ENCODE data around the gene VEGFA.

DNA sequence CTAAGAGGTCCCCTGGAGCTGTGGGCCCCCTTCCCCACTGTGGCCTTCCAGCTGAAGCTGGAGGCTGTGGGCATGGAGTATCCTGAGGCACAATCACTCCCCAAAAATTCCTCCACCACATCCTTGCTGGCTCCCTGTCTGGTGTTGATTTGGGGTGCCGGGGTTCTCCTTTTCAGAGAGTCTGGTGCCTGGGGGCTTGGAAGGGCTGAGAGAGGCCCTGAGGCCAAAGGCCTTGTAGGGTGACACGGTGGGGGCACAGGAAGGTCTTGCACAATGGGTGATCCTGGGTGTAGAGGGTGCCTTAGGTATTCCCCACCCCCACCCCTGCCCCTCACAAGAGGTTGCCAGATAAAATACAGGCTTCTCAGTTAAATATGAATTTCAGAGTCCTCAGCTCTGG lies 33.2 kb upstream of the VEGFA start:
- TF ChIP-seq, protein P1, sequence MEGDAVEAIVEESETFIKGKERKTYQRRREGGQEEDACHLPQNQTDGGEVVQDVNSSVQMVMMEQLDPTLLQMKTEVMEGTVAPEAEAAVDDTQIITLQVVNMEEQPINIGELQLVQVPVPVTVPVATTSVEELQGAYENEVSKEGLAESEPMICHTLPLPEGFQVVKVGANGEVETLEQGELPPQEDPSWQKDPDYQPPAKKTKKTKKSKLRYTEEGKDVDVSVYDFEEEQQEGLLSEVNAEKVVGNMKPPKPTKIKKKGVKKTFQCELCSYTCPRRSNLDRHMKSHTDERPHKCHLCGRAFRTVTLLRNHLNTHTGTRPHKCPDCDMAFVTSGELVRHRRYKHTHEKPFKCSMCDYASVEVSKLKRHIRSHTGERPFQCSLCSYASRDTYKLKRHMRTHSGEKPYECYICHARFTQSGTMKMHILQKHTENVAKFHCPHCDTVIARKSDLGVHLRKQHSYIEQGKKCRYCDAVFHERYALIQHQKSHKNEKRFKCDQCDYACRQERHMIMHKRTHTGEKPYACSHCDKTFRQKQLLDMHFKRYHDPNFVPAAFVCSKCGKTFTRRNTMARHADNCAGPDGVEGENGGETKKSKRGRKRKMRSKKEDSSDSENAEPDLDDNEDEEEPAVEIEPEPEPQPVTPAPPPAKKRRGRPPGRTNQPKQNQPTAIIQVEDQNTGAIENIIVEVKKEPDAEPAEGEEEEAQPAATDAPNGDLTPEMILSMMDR (IDR thresholded peaks at IDR 0.05; ENCODE audit: insufficient read depth, low read length), result no peak
- TF ChIP-seq POLR2AphosphoS5 (IDR thresholded peaks at IDR 0.05; ENCODE audit: low read depth), result no peak
- TF ChIP-seq, protein P2, sequence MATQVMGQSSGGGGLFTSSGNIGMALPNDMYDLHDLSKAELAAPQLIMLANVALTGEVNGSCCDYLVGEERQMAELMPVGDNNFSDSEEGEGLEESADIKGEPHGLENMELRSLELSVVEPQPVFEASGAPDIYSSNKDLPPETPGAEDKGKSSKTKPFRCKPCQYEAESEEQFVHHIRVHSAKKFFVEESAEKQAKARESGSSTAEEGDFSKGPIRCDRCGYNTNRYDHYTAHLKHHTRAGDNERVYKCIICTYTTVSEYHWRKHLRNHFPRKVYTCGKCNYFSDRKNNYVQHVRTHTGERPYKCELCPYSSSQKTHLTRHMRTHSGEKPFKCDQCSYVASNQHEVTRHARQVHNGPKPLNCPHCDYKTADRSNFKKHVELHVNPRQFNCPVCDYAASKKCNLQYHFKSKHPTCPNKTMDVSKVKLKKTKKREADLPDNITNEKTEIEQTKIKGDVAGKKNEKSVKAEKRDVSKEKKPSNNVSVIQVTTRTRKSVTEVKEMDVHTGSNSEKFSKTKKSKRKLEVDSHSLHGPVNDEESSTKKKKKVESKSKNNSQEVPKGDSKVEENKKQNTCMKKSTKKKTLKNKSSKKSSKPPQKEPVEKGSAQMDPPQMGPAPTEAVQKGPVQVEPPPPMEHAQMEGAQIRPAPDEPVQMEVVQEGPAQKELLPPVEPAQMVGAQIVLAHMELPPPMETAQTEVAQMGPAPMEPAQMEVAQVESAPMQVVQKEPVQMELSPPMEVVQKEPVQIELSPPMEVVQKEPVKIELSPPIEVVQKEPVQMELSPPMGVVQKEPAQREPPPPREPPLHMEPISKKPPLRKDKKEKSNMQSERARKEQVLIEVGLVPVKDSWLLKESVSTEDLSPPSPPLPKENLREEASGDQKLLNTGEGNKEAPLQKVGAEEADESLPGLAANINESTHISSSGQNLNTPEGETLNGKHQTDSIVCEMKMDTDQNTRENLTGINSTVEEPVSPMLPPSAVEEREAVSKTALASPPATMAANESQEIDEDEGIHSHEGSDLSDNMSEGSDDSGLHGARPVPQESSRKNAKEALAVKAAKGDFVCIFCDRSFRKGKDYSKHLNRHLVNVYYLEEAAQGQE (IDR thresholded peaks at IDR 0.05; ENCODE audit: insufficient replicate concordance, low read depth), result no peak
- no peak for TF ChIP-seq GABPA (IDR thresholded peaks at IDR 0.05; ENCODE audit: low read depth)

All from HL-60 (cell line).